HEK293 (cell line): ENCODE measurements around the gene LRRC8B.

Experiments used
- CTCF ChIA-PET: fragments of 350-600 bp; formaldehyde crosslinking; extraction: SDS; loops from one replicate; lab custom pipeline; 2021; ENCODE audit warnings: antibody characterized with exemption; lab: Yijun Ruan, JAX
- POLR2A ChIA-PET: fragments of 300-600 bp; formaldehyde crosslinking; extraction: SDS; loops from one replicate; lab custom pipeline; 2020; ENCODE audit warnings: antibody characterized with exemption, inconsistent platforms; lab: Yijun Ruan, JAX
- H3K27ac ChIP-seq: fragments of 200-500 bp; sonication (Bioruptor generic); 2 replicates; pipeline ENCODE4 v1.5.1; 2014; ENCODE audit warnings: low read depth, low read length, control low read depth, inconsistent platforms; ENCODE audit errors: extremely low read depth
- H3K36me3 ChIP-seq, 2 experiments: fragments of 200-500 bp in 1 of 2; sonication (Bioruptor generic) in 1 of 2; 1 replicate in 1 of 2; 2 replicates in 1 of 2; pipeline ENCODE4 v1.5.1; 2014 to 2017; ENCODE audit warnings: inconsistent platforms in 2 of 2, low read length in 2 of 2; ENCODE audit not compliant: control insufficient read depth in 2 of 2, insufficient read depth in 1 of 2
- H3K4me1 ChIP-seq: fragments of 200-500 bp; sonication (Bioruptor generic); 2 replicates; pipeline ENCODE4 v1.5.1; 2014; ENCODE audit warnings: mild to moderate bottlenecking, low read length, inconsistent platforms; ENCODE audit not compliant: control insufficient read depth, insufficient read depth
- H3K4me3 ChIP-seq: 2 replicates; pipeline ENCODE4 v1.5.1; 2011; ENCODE audit warnings: low read depth, mild to moderate bottlenecking, control low read depth, low read length, moderate library complexity
- H3K9me3 ChIP-seq: fragments of 200-500 bp; sonication (Bioruptor generic); 2 replicates; pipeline ENCODE4 v1.5.1; 2014; ENCODE audit warnings: low read depth, low read length, inconsistent platforms; ENCODE audit not compliant: control insufficient read depth, insufficient read depth
- EGR2 ChIP-seq: fragments of 450-650 bp; formaldehyde crosslinking; IDR thresholded peaks from 2 replicates; pipeline ENCODE4 v1.5.1; 2016; ENCODE audit warnings: low read depth, missing biosample characterization, missing genetic modification characterization
- KLF7 ChIP-seq: fragments of 450-650 bp; formaldehyde crosslinking; IDR thresholded peaks from 2 replicates; pipeline ENCODE4 v1.5.1; 2016; ENCODE audit warnings: missing biosample characterization, missing genetic modification characterization, borderline replicate concordance
- KLF8 ChIP-seq: fragments of 450-650 bp; formaldehyde crosslinking; IDR thresholded peaks from 2 replicates; pipeline ENCODE4 v1.5.1; 2016; ENCODE audit warnings: missing biosample characterization, missing genetic modification characterization
- OVOL3 ChIP-seq: fragments of 450-650 bp; formaldehyde crosslinking; IDR thresholded peaks from 2 replicates; pipeline ENCODE4 v1.5.1; 2016; ENCODE audit warnings: missing biosample characterization, missing genetic modification characterization
- PRDM10 ChIP-seq: fragments of 450-650 bp; formaldehyde crosslinking; IDR thresholded peaks from 2 replicates; pipeline ENCODE4 v1.5.1; 2016; ENCODE audit warnings: missing biosample characterization, missing genetic modification characterization
- ZBTB20 ChIP-seq: fragments of 450-650 bp; formaldehyde crosslinking; IDR thresholded peaks from 2 replicates; pipeline ENCODE4 v1.5.1; 2016; ENCODE audit warnings: missing biosample characterization, missing genetic modification characterization
- ZBTB49 ChIP-seq: fragments of 450-650 bp; formaldehyde crosslinking; IDR thresholded peaks from 2 replicates; pipeline ENCODE4 v1.5.1; 2016; ENCODE audit warnings: missing biosample characterization, missing genetic modification characterization, low read depth
- ZEB2 ChIP-seq: fragments of 450-650 bp; formaldehyde crosslinking; IDR thresholded peaks from 2 replicates; pipeline ENCODE4 v1.5.1; 2016; ENCODE audit warnings: missing biosample characterization, missing genetic modification characterization
- ZFP69B ChIP-seq: fragments of 450-650 bp; formaldehyde crosslinking; IDR thresholded peaks from 2 replicates; pipeline ENCODE4 v1.5.1; 2016; ENCODE audit warnings: missing biosample characterization, missing genetic modification characterization
- ZNF132 ChIP-seq: fragments of 450-650 bp; formaldehyde crosslinking; IDR thresholded peaks from 2 replicates; pipeline ENCODE4 v1.5.1; 2017; ENCODE audit warnings: missing biosample characterization, missing genetic modification characterization, borderline replicate concordance
- ZNF133 ChIP-seq: fragments of 450-650 bp; formaldehyde crosslinking; IDR thresholded peaks from 2 replicates; pipeline ENCODE4 v1.5.1; 2016; ENCODE audit warnings: missing biosample characterization, missing genetic modification characterization
- ZNF211 ChIP-seq: fragments of 450-650 bp; formaldehyde crosslinking; IDR thresholded peaks from 2 replicates; pipeline ENCODE4 v1.5.1; 2016; ENCODE audit warnings: low read depth, missing biosample characterization, missing genetic modification characterization
- ZNF214 ChIP-seq: fragments of 450-650 bp; formaldehyde crosslinking; IDR thresholded peaks from 2 replicates; pipeline ENCODE4 v1.5.1; 2017; ENCODE audit warnings: missing biosample characterization, mild to moderate bottlenecking, missing genetic modification characterization, borderline replicate concordance
- ZNF248 ChIP-seq: fragments of 450-650 bp; formaldehyde crosslinking; IDR thresholded peaks from 2 replicates; pipeline ENCODE4 v1.5.1; 2017; ENCODE audit warnings: missing biosample characterization, missing genetic modification characterization
- ZNF266 ChIP-seq: fragments of 450-650 bp; formaldehyde crosslinking; IDR thresholded peaks from 2 replicates; pipeline ENCODE4 v1.5.1; 2016; ENCODE audit warnings: missing biosample characterization, missing genetic modification characterization, low read depth
- ZNF280D ChIP-seq: fragments of 450-650 bp; formaldehyde crosslinking; IDR thresholded peaks from 2 replicates; pipeline ENCODE4 v1.5.1; 2016; ENCODE audit warnings: missing biosample characterization, missing genetic modification characterization
- ZNF391 ChIP-seq: fragments of 450-650 bp; formaldehyde crosslinking; IDR thresholded peaks from 2 replicates; pipeline ENCODE4 v1.5.1; 2016; ENCODE audit warnings: low read depth, missing biosample characterization, missing genetic modification characterization, borderline replicate concordance
- ZNF404 ChIP-seq: fragments of 450-650 bp; formaldehyde crosslinking; IDR thresholded peaks from 2 replicates; pipeline ENCODE4 v1.5.1; 2017; ENCODE audit warnings: missing biosample characterization, missing genetic modification characterization
- ZNF48 ChIP-seq: fragments of 450-650 bp; formaldehyde crosslinking; IDR thresholded peaks from 2 replicates; pipeline ENCODE4 v1.5.1; 2016; ENCODE audit warnings: missing biosample characterization, missing genetic modification characterization
- ZNF529 ChIP-seq: fragments of 450-650 bp; formaldehyde crosslinking; IDR thresholded peaks from 2 replicates; pipeline ENCODE4 v1.5.1; 2017; ENCODE audit warnings: missing genetic modification characterization, missing biosample characterization; ENCODE audit not compliant: insufficient replicate concordance
- ZNF561 ChIP-seq: fragments of 450-650 bp; IDR thresholded peaks from 2 replicates; pipeline ENCODE4 v1.5.1; 2018; ENCODE audit warnings: missing biosample characterization, missing genetic modification characterization, borderline replicate concordance
- ZNF621 ChIP-seq: fragments of 450-650 bp; formaldehyde crosslinking; IDR thresholded peaks from 2 replicates; pipeline ENCODE4 v1.5.1; 2017; ENCODE audit warnings: missing biosample characterization, missing genetic modification characterization
- ZNF629 ChIP-seq: fragments of 450-650 bp; formaldehyde crosslinking; IDR thresholded peaks from 2 replicates; pipeline ENCODE4 v1.5.1; 2017; ENCODE audit warnings: missing biosample characterization, missing genetic modification characterization
- ZNF791 ChIP-seq: fragments of 450-650 bp; formaldehyde crosslinking; IDR thresholded peaks from 2 replicates; pipeline ENCODE4 v1.5.1; 2016; ENCODE audit warnings: missing biosample characterization, missing genetic modification characterization
- ZSCAN16 ChIP-seq: fragments of 450-650 bp; formaldehyde crosslinking; IDR thresholded peaks from 2 replicates; pipeline ENCODE4 v1.5.1; 2016; ENCODE audit warnings: missing biosample characterization, missing genetic modification characterization
- ZSCAN4 ChIP-seq: fragments of 450-650 bp; formaldehyde crosslinking; IDR thresholded peaks from 2 replicates; pipeline ENCODE4 v1.5.1; 2017; ENCODE audit warnings: missing biosample characterization, missing genetic modification characterization

The LRRC8B gene

GRCh38 chr1:89582571-89582970 lies 57.9 kb downstream of the LRRC8B start:
- POLR2A ChIA-PET, result interaction anchor here (0.7 kb wide), 1 partner anchor 29 kb away, joined by 4 read pairs; no protein-coding TSS in a partner anchor
- H3K4me1 ChIP-seq, result no peaks in the 10 kb centered on the region
- CTCF ChIA-PET, result interaction anchor here (0.7 to 1.6 kb wide), 3 partner anchors 10 to 99 kb away, joined by 3 to 5 read pairs (median 5); no protein-coding TSS in a partner anchor
- TF ChIP-seq ZNF132 (tag by site-specific recombination) (no peak), ZBTB49 (tag by site-specific recombination) (no peak), KLF7 (tag by site-specific recombination) (no peak), ZFP69B (tag by site-specific recombination) (no peak), PRDM10 (tag by site-specific recombination) (no peak), ZNF629 (tag by site-specific recombination) (no peak), ZNF391 (tag by site-specific recombination) (no peak), ZSCAN16 (tag by site-specific recombination) (no peak), KLF8 (tag by site-specific recombination) (no peak), ZNF404 (tag by site-specific recombination) (no peak)
- peaks cover 0 to 34% of the 10 kb centered on the region in 2 experiments; a peak in 1 of 3 replicates for H3K36me3 ChIP-seq
- H3K27ac ChIP-seq, result no peak overlapping the region
- H3K4me3 ChIP-seq, result no peak overlapping the region
- no peaks in the 10 kb centered on the region for H3K9me3 ChIP-seq

GRCh38 chr1:89584211-89584610 lies 59.6 kb downstream of the LRRC8B start:
- POLR2A ChIA-PET, result no interaction called here
- Histone ChIP-seq H3K9me3 (no peaks in the 10 kb centered on the region), H3K27ac (no peak overlapping the region), H3K36me3 (peaks cover 0 to 34% of the 10 kb centered on the region in 2 experiments; a peak in 1 of 3 replicates), H3K4me3 (no peak overlapping the region), H3K4me1 (no peaks in the 10 kb centered on the region)
- CTCF ChIA-PET, result no interaction called here
- TF ChIP-seq ZNF561 (tag by site-specific recombination) (no peak), ZNF391 (tag by site-specific recombination) (no peak), ZNF621 (no peak), ZNF214 (tag by site-specific recombination) (no peak), ZNF791 (no peak), ZEB2 (tag by site-specific recombination) (no peak), ZNF529 (tag by site-specific recombination) (no peak), OVOL3 (tag by site-specific recombination) (no peak), ZNF280D (no peak), ZNF211 (tag by site-specific recombination) (no peak), EGR2 (tag by site-specific recombination) (no peak), ZNF48 (no peak), ZNF133 (tag by site-specific recombination) (no peak), ZNF132 (tag by site-specific recombination) (no peak), ZSCAN4 (no peak), ZNF266 (no peak), ZBTB20 (tag by site-specific recombination) (no peak), ZNF248 (tag by site-specific recombination) (no peak)
